ENCODE results near the gene SOX11.

SOX11 gene

GRCh38 chr2:5722236-5722635 lies 30.1 kb downstream of the SOX11 start:
- no peak for DNase-seq (ENCODE audit: low spot score)
- FAIRE-seq, result no peak

- DNase-seq (ENCODE audit: low spot score) (no peak), FAIRE-seq (no peak)
These were observed 31.9 kb downstream of the SOX11 start for GRCh38 chr2:5723791-5724735.

- DNase-seq (ENCODE audit: low spot score) (no peak), FAIRE-seq (no peak)
These were observed 32.9 kb downstream of the SOX11 start for GRCh38 chr2:5725072-5725471.

GRCh38 chr2:5725794-5726463 lies 33.7 kb downstream of the SOX11 start:
- FAIRE-seq, result no peak
- no peak for DNase-seq (ENCODE audit: low spot score)

DNA sequence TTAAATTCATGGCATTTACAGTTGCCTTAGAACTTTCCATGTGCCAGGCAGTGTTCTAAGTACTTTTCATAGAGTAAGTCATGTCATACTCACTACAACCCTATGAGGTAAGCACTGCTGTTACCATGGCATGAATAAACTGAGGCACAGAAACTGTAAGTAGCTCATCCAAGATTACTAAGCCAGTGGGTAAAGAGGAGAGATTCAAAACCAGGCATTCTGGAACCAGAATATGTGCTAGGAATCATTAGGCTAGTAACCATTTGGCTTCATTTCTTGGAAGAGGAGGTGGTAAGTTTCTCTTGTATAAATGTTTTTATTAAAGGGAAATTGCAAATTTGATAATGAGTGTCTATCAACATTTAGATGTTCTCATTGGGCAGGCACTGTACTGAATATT lies 35.1 kb downstream of the SOX11 start:
- FAIRE-seq (no peak), DNase-seq (ENCODE audit: low spot score) (no peak)

DNA sequence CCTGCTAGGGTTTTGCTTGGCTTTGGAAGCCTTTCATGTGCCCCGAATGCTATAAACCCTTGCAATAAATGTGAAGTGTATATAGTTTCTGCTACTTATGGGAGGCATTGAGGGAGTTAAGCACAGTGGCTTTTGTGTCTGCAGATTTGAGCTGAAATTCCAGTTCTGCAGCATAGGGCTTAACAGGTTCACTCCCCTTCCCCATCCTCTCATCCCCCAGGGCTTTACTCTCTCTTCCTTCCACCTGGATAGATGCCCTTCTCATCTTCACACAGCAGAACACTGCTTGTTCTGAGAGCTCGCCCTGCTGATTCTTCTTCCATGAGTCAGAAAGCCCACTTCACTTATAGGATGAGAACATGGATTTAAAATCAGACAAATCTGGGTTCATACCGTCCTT lies 37.2 kb downstream of the SOX11 start:
- FAIRE-seq (no peak), DNase-seq (ENCODE audit: low spot score) (no peak)

GRCh38 chr2:5730386-5730785 lies 38.2 kb downstream of the SOX11 start:
- DNase-seq (ENCODE audit: low spot score), result no peak
- no peak for FAIRE-seq

DNA sequence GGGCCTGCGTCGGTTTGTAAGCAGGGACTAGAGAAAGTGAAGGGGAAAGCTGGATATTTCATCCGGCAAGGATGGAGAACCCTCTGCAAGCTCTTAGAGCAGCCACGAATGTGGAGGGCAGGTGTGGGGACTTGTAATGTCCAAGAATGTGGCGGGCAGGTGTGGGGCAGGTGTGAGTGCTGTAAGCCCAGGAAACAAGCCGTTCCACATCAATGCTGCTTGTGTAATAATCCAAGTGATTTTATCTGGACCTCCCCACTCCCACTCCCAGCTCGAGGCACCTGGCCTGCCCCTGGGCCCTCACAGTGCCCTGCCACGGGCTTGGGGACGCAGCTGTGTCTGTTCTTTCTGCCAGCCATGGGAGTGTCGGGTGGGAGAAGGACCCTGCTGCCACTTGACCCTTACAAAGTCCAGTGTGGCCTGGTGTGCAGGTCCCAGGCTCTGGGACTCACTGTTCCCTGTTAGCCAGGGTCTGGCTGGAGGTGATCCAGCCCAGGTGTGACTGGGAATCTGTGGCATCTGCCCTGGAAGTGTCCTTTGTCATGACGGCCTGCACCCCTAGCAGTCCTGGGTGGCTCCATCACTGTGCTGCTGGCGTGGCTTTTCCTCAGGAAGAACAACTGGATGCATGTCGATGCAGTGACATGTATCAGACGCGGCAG lies 42.8 kb downstream of the SOX11 start:
- FAIRE-seq, result no peak
- DNase-seq (ENCODE audit: low spot score), result no peak

DNA sequence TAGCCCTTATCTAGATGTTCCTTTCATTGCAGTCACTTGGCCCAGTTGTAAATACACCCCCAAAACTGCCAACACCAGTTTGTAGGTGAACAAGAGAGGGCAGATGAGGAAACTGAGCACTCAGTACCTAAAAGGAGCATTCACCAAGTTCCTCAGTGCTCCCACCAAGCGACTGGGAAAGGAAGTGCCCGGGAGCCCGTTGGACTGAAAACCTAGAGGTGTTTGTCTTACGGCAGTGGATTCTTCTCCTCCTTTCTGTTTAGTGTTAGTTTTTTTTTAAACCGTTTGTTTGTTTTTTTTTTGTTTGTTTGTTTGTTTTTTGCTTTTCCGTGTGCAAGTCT lies 43.3 kb downstream of the SOX11 start:
- no peak for DNase-seq (ENCODE audit: low spot score)
- FAIRE-seq, result no peak

- no peak for FAIRE-seq
- no peak for DNase-seq (ENCODE audit: low spot score)
These were observed 43.9 kb downstream of the SOX11 start for GRCh38 chr2:5736050-5736449.

DNA sequence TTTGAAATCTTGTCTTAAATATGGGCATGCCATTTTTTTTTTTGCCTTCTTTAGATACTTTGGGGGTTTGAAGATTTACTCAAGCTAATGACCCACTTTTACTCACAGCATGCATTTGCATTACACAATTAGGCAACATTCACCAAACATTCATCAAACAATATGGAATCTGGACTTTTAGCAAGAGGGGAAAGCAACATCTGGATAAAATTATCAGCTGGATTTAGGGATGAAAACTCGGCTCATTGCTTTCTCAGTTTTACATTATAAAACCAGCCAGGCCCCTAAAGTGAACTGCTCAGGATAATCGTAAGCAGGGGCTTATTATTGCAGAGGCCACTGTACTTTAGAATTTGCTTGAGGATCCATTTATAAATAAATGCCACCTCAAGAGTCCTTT lies 44.7 kb downstream of the SOX11 start:
- FAIRE-seq (no peak), DNase-seq (ENCODE audit: low spot score) (no peak)

DNA sequence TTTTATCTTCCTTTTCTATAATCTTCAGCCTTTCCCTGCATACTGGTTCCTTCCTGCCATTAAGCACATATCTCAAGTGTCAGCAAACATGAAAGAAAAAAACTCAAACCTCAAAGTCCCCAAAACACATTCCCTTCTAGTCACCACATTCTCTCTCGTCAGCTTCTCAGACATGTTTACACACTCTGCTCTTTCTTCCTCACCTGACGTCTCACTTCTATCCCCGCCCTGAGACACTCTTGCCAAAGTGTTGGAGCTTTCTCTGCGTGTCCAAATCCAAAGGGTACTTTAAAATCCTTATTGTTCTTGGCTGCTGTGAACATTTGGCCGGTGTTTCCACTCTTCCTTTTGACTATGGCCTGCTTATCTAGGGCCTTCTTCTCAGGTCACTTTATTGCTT lies 47.9 kb downstream of the SOX11 start:
- no peak for FAIRE-seq
- no peak for DNase-seq (ENCODE audit: low spot score)

DNA sequence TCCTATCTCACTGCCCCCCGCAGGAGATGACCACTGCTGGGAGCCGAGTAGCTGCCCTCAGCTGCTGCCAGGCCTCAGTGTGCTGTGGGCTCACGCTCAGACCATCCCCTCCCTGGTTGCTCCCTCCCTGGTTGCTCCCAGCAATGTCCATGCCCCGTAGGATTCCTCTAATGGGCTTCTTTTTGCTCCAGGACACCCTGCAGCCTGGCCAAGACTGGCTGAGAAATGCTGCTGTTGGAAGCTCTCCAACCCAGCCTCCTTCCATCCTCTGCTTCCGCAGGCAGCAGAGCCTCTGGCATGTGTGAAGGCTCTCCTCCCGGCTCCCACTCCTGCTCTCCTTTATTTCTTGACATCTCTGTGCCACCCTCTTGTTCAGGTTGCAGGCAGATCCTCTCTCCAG lies 48.6 kb downstream of the SOX11 start:
- DNase-seq (ENCODE audit: low spot score) (no peak), FAIRE-seq (no peak)

GRCh38 chr2:5741242-5741641 lies 49.1 kb downstream of the SOX11 start:
- DNase-seq (ENCODE audit: low spot score), result no peak
- FAIRE-seq, result no peak

DNA sequence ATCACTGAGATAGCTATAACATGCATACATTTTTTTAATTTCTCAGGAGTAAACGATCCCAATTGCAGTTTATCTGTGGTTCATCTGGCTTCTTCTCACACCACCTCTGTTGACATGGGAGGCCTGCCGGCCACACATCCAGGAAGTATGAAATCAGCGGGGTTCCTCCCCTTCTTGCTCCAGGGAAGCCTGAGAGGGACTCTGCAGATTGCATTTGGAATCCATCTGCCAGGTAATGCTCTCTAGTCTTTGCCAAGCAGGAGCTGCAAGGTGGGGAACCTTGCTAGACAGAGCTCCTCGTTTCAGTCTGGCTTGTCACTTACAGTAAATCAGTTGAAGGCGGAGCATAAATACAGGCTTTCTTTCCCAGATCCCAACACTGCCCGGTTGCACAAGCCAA lies 49.9 kb downstream of the SOX11 start:
- DNase-seq (ENCODE audit: low spot score) (no peak), FAIRE-seq (no peak)

- DNase-seq (ENCODE audit: low spot score) (no peak), FAIRE-seq (no peak)
These were observed 56.2 kb downstream of the SOX11 start for GRCh38 chr2:5748391-5748790.

DNA sequence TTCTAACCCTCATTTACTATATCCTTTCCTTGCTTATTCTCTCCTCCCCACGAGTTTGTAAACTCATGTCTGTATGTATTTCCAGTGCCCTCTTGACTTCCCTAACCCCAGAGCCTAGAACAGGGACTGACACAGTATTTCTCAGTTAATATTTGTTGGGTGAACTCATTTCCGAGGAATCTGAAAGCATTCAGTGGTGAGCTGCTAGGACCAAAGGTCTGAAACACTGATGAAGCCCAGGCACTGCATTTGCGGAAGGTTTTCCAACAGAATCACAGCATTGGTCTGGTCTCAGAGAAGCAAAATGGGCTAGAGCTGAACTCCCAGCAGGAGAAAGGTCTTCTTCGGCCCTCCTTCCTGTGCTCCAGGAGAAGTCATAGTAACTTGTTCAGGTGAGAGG lies 56.8 kb downstream of the SOX11 start:
- FAIRE-seq, result no peak
- DNase-seq (ENCODE audit: low spot score), result peak; percentile 24

DNA sequence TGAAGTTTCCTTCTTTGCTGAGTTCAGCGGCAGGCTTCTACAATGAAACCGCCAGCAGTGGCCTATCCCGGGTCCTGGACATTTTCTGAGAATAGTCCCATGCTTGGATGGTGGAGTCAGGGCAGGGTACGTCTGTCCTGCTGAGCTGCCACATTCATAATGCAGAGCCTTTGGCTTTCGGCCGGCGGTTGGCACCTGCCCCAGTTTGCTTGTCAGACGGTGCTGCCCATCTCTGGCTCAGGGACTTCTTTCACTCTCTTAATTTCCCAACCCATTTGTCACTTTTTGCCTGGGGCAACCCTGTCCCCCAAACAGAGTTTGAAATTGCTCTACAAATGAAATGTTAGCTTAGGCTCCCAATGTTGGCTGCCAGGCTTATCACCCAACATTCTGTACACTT lies 57.2 kb downstream of the SOX11 start:
- DNase-seq (ENCODE audit: low spot score) (no peak), FAIRE-seq (no peak)

Measured in RCC 7860 (cell line).